ENCODE measurements around the gene DCANP1.

DCANP1 gene

DNA sequence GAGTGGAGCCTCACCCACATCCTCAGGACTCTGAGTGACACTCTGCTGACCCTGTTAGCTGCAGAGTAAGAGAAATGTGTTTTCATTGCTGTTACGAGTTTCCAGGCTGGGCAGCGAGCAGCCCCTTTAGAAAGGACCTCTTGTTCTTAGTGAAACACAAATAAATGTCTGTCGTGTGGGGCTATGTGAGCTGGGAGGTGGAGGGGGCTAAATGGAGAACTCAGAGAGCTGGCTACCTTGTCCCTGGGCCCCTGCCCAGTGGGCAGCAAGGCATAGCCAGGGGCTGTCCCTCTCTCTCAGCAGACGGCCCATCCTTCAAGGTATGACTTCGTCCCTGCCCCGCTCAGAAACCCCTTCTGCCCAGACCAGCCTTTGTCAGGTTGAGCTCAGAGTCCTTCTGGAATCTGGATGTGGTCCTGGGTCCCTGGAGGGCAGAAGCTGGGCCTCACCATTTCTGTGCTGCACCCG lies 10.2 kb downstream of the DCANP1 start:
- TF ChIP-seq, protein P1, sequence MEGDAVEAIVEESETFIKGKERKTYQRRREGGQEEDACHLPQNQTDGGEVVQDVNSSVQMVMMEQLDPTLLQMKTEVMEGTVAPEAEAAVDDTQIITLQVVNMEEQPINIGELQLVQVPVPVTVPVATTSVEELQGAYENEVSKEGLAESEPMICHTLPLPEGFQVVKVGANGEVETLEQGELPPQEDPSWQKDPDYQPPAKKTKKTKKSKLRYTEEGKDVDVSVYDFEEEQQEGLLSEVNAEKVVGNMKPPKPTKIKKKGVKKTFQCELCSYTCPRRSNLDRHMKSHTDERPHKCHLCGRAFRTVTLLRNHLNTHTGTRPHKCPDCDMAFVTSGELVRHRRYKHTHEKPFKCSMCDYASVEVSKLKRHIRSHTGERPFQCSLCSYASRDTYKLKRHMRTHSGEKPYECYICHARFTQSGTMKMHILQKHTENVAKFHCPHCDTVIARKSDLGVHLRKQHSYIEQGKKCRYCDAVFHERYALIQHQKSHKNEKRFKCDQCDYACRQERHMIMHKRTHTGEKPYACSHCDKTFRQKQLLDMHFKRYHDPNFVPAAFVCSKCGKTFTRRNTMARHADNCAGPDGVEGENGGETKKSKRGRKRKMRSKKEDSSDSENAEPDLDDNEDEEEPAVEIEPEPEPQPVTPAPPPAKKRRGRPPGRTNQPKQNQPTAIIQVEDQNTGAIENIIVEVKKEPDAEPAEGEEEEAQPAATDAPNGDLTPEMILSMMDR (conservative IDR thresholded peaks at IDR 0.05; ENCODE audit: low read depth, low read length) = no peak
- no peak for DNase-seq (ENCODE audit: low read depth)
- no peak overlapping the region for H3K4me3 ChIP-seq (ENCODE audit: low read depth, low read length)

DNA sequence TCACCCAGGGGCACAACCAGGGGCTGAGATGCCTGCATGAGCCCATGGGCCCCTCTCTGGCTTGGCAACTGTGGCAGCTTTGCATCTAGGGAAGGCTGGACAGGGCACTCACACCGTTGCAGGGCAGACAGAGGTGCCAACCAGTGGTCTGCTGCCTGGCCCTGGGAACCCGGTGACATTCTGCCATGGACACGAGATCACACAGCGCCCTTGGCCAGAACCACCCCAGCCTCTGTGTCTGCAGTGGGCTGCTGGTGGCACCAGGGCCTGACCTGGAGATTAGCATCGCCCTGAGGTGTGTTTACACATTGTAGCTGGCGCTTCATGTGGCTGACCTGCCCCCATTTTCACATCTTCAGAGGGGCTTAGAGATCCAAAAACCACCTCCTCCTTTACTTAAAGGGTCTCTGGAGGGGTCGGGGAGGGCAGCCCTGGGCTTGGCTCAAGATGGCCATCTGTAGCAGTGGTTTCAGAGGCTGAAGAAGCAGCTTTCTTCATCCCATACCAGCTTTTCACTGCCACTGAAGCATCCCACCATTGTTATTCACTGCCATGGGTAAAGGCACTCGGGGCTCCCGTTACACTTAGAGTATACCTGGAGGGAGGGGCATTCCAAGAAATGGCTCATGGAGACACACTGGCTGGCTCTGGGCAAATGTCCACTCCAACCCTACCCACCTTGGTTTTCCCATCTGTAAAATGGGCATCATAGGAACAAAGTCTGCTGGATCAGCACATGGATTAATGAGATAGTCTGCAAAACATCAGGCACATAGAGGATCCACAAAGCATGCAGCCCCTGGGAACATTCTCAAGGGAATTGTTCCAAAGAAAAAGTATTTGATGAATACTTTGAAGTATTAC lies 11.4 kb downstream of the DCANP1 start:
- H3K4me3 ChIP-seq (ENCODE audit: low read depth, low read length) = no peak overlapping the region
- no peak for DNase-seq (ENCODE audit: low read depth)
- TF ChIP-seq, protein P1 (conservative IDR thresholded peaks at IDR 0.05; ENCODE audit: low read depth, low read length) = no peak

DNA sequence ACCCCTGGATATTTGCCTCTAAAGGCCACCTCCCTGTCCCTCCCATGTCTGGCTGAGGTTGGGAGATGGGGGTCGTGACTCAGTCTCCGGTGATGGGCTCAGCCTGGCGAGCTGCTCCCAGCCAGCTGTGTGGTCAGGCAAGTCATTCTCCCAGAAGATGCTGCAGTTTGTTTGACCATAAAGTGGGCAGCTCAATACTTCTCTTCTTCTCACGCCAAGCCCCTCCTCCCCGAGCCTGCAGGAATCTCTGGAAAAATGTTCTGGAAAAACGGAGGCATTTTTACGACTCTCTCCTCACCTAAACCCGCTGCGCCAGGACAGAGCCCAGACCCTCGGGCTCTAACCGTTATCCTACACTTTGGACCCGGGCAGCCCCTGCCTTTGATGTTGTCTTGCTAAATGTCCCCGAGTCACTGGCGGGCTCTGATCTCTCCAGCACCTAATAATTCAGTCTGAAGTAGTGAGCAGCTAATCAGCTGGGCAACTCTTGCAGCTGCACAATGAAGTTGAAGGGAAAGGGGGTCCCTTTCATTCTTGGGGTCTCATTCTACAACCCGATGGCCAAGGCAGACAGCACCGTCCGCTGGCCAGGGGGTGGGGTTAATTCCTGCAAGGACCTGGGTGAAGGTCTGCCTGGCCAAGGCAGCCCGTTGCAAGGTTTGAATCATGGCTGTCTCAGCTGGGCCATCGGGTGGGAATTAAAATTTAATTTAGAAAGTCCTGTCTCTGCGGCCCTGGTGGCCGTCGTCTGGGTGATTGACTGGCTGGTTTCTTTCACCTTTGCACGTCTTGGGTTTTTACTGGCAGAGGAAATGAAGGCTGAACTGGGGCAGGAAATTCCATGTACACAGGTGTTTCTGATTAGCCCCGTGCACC lies 12.3 kb downstream of the DCANP1 start:
- DNase-seq (ENCODE audit: low read depth) = no peak
- no peak overlapping the region for H3K4me3 ChIP-seq (ENCODE audit: low read depth, low read length)
- TF ChIP-seq, protein P1 (conservative IDR thresholded peaks at IDR 0.05; ENCODE audit: low read depth, low read length) = no peak

- TF ChIP-seq, protein P1 (conservative IDR thresholded peaks at IDR 0.05; ENCODE audit: low read depth, low read length) = no peak
- DNase-seq (ENCODE audit: low read depth) = peak; percentile 68
- H3K4me3 ChIP-seq (ENCODE audit: low read depth, low read length) = no peak overlapping the region
These were observed 13.3 kb downstream of the DCANP1 start for GRCh38 chr5:135433681-135434426.

GRCh38 chr5:135432113-135432512 lies 15.0 kb downstream of the DCANP1 start:
- TF ChIP-seq, protein P1 (conservative IDR thresholded peaks at IDR 0.05; ENCODE audit: low read depth, low read length) = no peak
- no peak overlapping the region for H3K4me3 ChIP-seq (ENCODE audit: low read depth, low read length)
- no peak for DNase-seq (ENCODE audit: low read depth)

GRCh38 chr5:135430135-135430437 lies 17.1 kb downstream of the DCANP1 start:
- TF ChIP-seq, protein P1 (conservative IDR thresholded peaks at IDR 0.05; ENCODE audit: low read depth, low read length) = no peak
- no peak overlapping the region for H3K4me3 ChIP-seq (ENCODE audit: low read depth, low read length)
- DNase-seq (ENCODE audit: low read depth) = no peak

Data from choroid plexus epithelial cell (primary cell).